OCI-LY3 (cell line): ENCODE results near the gene ARRDC2.
"Not testable (repeated sequence)": the region's sequence is repeated elsewhere in the genome, so short reads cannot be mapped to it uniquely, and the experiment has no call there.

Experiments
- EZH2phosphoT487 ChIP-seq: fragments of 200-600 bp; shearing (Covaris generic); IDR thresholded peaks from 2 replicates; pipeline ENCODE4 v1.6.1; 2018; ENCODE audit warnings: antibody characterized with exemption, mixed run types, low read depth
- TF ChIP-seq, protein P1 (sequence below): fragments of 200-600, 300-600 bp; sonication (generic); IDR thresholded peaks from 2 replicates; pipeline ENCODE4 v1.5.1; 2014; ENCODE audit warnings: antibody characterized with exemption, low read length, low read depth

DNA sequence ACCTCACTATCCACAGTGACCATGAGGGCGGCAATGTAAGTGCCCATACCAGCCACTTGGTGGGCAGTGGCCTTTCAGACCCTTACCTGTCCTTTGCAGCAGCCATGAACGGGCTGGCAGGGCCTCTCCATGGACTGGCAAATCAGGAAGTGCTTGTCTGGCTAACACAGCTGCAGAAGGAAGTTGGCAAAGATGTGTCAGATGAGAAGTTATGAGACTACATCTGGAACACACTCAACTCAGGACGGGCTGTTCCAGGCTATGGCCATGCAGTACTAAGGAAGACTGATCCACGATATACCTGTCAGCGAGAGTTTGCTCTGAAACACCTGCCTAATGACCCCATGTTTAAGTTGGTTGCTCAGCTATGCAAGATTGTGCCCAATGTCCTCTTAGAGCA, 23.4 kb downstream of the ARRDC2 start:
- TF ChIP-seq, protein P1, sequence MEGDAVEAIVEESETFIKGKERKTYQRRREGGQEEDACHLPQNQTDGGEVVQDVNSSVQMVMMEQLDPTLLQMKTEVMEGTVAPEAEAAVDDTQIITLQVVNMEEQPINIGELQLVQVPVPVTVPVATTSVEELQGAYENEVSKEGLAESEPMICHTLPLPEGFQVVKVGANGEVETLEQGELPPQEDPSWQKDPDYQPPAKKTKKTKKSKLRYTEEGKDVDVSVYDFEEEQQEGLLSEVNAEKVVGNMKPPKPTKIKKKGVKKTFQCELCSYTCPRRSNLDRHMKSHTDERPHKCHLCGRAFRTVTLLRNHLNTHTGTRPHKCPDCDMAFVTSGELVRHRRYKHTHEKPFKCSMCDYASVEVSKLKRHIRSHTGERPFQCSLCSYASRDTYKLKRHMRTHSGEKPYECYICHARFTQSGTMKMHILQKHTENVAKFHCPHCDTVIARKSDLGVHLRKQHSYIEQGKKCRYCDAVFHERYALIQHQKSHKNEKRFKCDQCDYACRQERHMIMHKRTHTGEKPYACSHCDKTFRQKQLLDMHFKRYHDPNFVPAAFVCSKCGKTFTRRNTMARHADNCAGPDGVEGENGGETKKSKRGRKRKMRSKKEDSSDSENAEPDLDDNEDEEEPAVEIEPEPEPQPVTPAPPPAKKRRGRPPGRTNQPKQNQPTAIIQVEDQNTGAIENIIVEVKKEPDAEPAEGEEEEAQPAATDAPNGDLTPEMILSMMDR: not testable (repeated sequence)
- not testable (repeated sequence) for TF ChIP-seq EZH2phosphoT487
